ENCODE measurements around the gene GNG2. TPM values are rescaled to one million over a fixed set of nuclear protein-coding genes. Genes with fewer than 3 reads are reported as not detected.

GNG2 gene
- total and polyA plus RNA-seq, 2 of the 8 experiments (the other 6 are each of a cell fraction or from before 2014, with no cell fraction given) = 8.2 to 17.9 TPM

GRCh38 chr14:51924600-51924999, 64.2 kb downstream of the GNG2 start (continued):
- TF ChIP-seq KDM1A (IDR thresholded peaks at IDR 0.05; ENCODE audit: borderline replicate concordance, low read length) = no peak
- TF ChIP-seq, protein P1, sequence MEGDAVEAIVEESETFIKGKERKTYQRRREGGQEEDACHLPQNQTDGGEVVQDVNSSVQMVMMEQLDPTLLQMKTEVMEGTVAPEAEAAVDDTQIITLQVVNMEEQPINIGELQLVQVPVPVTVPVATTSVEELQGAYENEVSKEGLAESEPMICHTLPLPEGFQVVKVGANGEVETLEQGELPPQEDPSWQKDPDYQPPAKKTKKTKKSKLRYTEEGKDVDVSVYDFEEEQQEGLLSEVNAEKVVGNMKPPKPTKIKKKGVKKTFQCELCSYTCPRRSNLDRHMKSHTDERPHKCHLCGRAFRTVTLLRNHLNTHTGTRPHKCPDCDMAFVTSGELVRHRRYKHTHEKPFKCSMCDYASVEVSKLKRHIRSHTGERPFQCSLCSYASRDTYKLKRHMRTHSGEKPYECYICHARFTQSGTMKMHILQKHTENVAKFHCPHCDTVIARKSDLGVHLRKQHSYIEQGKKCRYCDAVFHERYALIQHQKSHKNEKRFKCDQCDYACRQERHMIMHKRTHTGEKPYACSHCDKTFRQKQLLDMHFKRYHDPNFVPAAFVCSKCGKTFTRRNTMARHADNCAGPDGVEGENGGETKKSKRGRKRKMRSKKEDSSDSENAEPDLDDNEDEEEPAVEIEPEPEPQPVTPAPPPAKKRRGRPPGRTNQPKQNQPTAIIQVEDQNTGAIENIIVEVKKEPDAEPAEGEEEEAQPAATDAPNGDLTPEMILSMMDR (IDR thresholded peaks at IDR 0.05; ENCODE audit: control extremely low read depth in 1 of 3, insufficient read depth in 1 of 3, low read depth in 1 of 3, low read length in 3 of 3) = no peak
- TF ChIP-seq NANOG (IDR thresholded peaks at IDR 0.05; ENCODE audit: insufficient read depth, low read depth, low read length, poor library complexity, severe bottlenecking) = no peak
